ENCODE data around the gene SLCO2A1.

SLCO2A1 gene

GRCh38 chr3:133884054-133884886, 145.5 kb downstream of the SLCO2A1 start:
- TF ChIP-seq, protein P1, sequence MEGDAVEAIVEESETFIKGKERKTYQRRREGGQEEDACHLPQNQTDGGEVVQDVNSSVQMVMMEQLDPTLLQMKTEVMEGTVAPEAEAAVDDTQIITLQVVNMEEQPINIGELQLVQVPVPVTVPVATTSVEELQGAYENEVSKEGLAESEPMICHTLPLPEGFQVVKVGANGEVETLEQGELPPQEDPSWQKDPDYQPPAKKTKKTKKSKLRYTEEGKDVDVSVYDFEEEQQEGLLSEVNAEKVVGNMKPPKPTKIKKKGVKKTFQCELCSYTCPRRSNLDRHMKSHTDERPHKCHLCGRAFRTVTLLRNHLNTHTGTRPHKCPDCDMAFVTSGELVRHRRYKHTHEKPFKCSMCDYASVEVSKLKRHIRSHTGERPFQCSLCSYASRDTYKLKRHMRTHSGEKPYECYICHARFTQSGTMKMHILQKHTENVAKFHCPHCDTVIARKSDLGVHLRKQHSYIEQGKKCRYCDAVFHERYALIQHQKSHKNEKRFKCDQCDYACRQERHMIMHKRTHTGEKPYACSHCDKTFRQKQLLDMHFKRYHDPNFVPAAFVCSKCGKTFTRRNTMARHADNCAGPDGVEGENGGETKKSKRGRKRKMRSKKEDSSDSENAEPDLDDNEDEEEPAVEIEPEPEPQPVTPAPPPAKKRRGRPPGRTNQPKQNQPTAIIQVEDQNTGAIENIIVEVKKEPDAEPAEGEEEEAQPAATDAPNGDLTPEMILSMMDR (IDR thresholded peaks at IDR 0.05) = no peak
- TF ChIP-seq ZFX (IDR thresholded peaks at IDR 0.05; ENCODE audit: borderline replicate concordance) = no peak
- H3K27ac ChIP-seq = no peak overlapping the region

- TF ChIP-seq ZFX (IDR thresholded peaks at IDR 0.05; ENCODE audit: borderline replicate concordance) = no peak
- TF ChIP-seq, protein P1 (IDR thresholded peaks at IDR 0.05) = no peak
- no peak overlapping the region for H3K27ac ChIP-seq
Measured at GRCh38 chr3:133883641-133884040, 146.1 kb downstream of the SLCO2A1 start.

- no peak overlapping the region for H3K27ac ChIP-seq
- TF ChIP-seq ZFX (IDR thresholded peaks at IDR 0.05; ENCODE audit: borderline replicate concordance) = no peak
- TF ChIP-seq, protein P1 (IDR thresholded peaks at IDR 0.05) = no peak
Measured at GRCh38 chr3:133882986-133883586, 146.6 kb downstream of the SLCO2A1 start.

DNA sequence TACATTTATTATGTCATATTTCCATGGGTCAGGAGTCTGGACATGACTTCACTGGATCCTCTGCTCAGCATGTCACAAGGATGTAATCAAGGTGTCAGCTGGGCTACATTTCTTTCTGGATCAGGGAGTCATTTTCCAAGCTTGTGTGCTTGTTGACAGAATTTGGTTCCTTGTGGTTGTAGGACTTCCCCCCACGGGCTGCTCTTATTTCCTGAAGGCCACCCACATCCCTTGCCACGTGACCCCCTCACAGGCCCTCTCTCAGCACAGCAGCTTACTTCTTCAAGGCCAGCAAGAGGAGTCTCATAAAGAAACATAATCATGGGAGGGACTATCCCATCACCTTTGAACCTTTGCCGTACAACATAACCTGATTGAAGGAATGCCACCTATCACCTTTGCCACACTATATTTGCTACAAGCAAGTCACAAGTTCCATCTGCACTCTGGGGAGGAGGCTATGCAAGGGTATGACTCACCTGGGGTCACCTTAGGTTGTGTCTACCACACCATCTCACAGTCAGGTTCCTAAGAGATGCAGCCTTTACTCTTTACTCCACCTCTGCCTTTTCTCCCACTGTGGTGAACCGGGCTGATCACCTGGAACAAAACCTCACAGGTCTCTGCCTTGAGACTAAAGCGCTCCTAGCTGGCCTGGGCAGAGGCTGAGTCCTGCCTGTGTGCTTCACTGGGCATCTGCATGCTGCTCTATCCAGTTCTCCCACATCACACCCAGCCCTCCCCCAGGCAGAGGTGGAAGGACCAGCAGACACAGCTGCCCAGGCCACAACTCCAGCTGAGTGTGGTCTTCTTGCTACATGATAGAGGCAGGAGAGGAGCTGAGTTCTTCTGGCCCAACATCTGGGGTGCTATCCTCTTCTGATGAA, 147.5 kb downstream of the SLCO2A1 start:
- TF ChIP-seq, protein P1 (IDR thresholded peaks at IDR 0.05) = no peak
- TF ChIP-seq ZFX (IDR thresholded peaks at IDR 0.05; ENCODE audit: borderline replicate concordance) = no peak
- H3K27ac ChIP-seq = no peak overlapping the region

DNA sequence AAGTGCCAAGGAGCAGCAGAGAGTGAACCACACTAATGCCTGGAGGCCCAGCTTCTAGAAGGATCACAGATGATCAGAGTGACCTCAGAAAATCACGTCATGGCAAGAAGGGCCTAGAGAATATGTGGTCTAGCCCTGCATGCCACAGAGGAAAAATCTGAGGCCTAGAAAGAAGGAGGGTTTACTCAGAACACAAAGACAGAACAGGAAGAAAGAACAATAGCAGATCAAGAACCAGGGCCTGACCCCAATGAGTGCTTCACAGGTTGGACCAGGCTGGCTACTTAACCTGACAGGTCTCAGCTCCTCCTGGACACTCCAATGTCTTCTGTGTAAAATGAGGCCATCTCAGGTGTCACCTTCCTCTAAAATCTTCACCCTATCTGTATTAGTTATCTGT, 148.2 kb downstream of the SLCO2A1 start:
- TF ChIP-seq, protein P1 (IDR thresholded peaks at IDR 0.05) = no peak
- no peak for TF ChIP-seq ZFX (IDR thresholded peaks at IDR 0.05; ENCODE audit: borderline replicate concordance)
- H3K27ac ChIP-seq = no peak overlapping the region

GRCh38 chr3:133880886-133881455, 148.8 kb downstream of the SLCO2A1 start:
- TF ChIP-seq, protein P1 (IDR thresholded peaks at IDR 0.05) = no peak
- TF ChIP-seq ZFX (IDR thresholded peaks at IDR 0.05; ENCODE audit: borderline replicate concordance) = no peak
- H3K27ac ChIP-seq = no peak overlapping the region

Data from 22Rv1 (cell line).